ENCODE results near the gene PTTG1IP.

PTTG1IP gene

DNA sequence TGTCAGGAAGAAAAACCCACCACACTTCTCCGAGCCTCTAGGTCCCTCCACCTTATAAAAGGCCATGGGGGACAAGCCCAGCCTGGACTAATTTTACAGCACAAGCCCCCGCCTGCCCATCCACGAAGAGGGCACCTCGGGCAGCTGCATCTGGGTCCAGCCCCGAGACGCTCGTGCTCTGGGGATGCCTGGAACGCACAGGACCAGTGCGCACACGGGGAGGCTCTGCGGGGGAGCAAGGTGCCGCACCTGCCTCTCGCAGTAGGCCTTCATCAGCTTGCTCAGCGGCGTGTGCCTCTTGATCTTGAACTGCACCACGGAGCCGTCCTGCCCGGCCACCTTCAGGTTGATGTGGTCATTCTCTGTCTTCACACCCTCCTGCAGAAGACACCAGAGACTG is 59.8 kb downstream of the PTTG1IP start:
- TF ChIP-seq, protein P1, sequence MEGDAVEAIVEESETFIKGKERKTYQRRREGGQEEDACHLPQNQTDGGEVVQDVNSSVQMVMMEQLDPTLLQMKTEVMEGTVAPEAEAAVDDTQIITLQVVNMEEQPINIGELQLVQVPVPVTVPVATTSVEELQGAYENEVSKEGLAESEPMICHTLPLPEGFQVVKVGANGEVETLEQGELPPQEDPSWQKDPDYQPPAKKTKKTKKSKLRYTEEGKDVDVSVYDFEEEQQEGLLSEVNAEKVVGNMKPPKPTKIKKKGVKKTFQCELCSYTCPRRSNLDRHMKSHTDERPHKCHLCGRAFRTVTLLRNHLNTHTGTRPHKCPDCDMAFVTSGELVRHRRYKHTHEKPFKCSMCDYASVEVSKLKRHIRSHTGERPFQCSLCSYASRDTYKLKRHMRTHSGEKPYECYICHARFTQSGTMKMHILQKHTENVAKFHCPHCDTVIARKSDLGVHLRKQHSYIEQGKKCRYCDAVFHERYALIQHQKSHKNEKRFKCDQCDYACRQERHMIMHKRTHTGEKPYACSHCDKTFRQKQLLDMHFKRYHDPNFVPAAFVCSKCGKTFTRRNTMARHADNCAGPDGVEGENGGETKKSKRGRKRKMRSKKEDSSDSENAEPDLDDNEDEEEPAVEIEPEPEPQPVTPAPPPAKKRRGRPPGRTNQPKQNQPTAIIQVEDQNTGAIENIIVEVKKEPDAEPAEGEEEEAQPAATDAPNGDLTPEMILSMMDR (conservative IDR thresholded peaks at IDR 0.05; ENCODE audit: low read depth, low read length), result no peak
- no peak for DNase-seq (ENCODE audit: low read depth)
- no peak overlapping the region for H3K4me3 ChIP-seq (ENCODE audit: low read length)

DNA sequence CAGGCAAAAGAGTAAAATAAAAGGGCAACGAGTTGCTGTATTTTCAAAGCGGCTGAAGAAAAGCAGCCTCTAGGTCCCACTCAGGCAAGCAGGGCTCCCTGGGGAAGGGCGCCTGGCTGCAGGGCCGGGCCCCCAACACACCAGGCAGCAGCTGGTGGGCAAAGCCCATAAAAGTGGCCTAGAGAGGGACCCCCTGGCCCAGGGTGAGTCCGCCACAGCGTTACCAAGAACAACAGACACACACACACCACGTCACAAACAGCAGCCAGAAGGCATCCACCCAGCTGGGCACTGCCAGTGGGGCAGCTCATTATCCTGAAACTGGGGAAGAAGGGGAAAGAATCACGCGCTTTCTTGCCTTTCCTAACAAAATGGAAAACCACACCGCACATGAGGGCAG is 60.3 kb downstream of the PTTG1IP start:
- DNase-seq (ENCODE audit: low read depth), result no peak
- TF ChIP-seq, protein P1 (conservative IDR thresholded peaks at IDR 0.05; ENCODE audit: low read depth, low read length), result no peak
- H3K4me3 ChIP-seq (ENCODE audit: low read length), result no peak overlapping the region

DNA sequence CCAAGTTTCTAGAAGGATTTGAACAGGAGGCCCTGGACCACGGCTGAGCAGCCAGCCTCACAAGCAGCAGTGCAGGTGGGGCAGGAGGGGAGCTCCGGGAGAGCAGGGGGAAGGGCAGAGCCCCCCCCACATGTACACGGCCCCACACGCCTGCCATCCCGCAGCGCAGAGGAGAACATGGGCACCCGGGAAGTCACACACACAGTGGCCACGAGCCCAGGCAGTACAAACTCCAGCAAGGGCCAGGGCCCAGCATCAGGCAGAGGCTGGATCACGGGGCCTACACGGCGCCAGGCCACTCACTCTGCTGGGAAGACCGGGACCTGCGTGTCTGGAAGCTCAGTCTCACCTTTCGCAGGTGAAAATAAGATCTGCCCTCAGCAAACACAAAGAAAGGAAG is 60.9 kb downstream of the PTTG1IP start:
- TF ChIP-seq, protein P1 (conservative IDR thresholded peaks at IDR 0.05; ENCODE audit: low read depth, low read length), result no peak
- no peak for DNase-seq (ENCODE audit: low read depth)
- no peak overlapping the region for H3K4me3 ChIP-seq (ENCODE audit: low read length)

DNA sequence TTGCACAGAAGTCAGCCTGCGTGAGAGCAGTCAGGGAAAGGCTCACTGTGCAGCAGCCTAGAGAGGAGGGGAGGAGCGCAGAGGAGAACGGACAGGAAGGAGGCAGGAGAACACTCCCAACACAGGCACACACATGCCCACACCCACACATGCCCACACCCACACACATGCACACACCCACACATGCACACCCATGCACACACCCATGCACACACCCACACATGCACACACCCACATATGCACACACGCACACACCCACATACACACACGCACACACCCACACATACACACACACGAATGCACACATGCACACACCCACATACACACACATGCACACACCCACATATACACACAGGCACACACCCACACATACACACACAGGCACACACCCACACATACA is 62.7 kb downstream of the PTTG1IP start:
- no peak for DNase-seq (ENCODE audit: low read depth)
- no peak overlapping the region for H3K4me3 ChIP-seq (ENCODE audit: low read length)
- TF ChIP-seq, protein P1 (conservative IDR thresholded peaks at IDR 0.05; ENCODE audit: low read depth, low read length), result no peak

DNA sequence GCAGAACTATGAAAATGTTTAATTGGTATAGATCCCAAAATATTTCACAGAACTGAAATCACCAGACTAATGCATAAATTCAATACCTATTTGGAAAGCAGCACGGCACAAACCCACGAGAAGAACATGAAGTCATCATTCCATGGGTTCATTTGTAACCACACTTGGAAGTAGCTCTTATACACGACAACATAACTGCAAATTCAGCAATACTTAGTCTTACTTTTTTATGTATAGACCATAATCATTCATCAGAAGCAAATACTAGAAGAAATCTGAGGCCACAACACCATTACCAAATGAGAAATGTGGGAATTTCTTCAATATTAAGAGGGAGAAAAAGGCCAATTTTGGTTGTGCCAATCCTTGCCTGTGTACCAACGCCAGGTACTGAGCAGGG is 67.6 kb downstream of the PTTG1IP start:
- TF ChIP-seq, protein P1 (conservative IDR thresholded peaks at IDR 0.05; ENCODE audit: low read depth, low read length), result no peak
- H3K4me3 ChIP-seq (ENCODE audit: low read length), result no peak overlapping the region
- no peak for DNase-seq (ENCODE audit: low read depth)

DNA sequence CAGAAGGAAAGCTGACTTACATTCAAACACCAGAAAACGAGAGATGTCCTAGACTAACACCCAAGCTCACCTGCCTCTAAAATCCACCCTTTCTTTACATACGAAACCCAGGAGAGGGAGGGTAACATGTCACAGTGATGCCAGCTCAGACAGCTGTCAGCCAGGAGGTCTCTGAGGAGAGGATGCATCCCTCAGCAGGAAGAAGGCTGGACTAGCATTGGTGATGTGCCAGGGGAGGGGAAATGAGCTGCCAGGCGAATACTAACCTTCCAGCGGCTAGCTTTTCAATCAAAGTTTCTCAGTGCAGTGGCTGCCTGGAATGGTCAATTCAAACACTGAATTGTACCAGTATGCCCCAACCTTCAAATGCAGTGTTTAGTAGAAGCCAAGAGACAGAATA is 68.3 kb downstream of the PTTG1IP start:
- no peak overlapping the region for H3K4me3 ChIP-seq (ENCODE audit: low read length)
- TF ChIP-seq, protein P1 (conservative IDR thresholded peaks at IDR 0.05; ENCODE audit: low read depth, low read length), result no peak
- DNase-seq (ENCODE audit: low read depth), result no peak

DNA sequence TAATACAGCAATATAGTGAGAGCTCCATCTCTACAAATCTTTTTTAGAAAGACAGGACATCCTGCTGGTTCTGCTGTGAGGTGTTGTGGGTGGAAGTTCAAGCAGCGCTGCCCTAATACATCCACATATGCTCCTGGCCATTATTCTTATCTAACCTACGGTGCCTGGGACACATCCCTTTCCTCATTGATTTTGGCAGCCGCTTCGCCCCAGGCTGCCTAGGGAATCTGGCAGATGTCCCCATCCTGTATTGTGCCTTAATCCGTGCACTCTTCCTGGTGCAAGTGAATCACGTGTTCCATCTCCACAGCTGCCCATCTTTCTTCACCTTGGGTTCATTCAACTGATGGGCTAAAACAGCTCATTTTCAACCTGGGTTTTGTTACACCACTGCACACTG is 68.7 kb downstream of the PTTG1IP start:
- H3K4me3 ChIP-seq (ENCODE audit: low read length), result no peak overlapping the region
- DNase-seq (ENCODE audit: low read depth), result no peak
- TF ChIP-seq, protein P1 (conservative IDR thresholded peaks at IDR 0.05; ENCODE audit: low read depth, low read length), result no peak
